Measurements from ENCODE around the gene KCTD21.

Gene KCTD21

DNA sequence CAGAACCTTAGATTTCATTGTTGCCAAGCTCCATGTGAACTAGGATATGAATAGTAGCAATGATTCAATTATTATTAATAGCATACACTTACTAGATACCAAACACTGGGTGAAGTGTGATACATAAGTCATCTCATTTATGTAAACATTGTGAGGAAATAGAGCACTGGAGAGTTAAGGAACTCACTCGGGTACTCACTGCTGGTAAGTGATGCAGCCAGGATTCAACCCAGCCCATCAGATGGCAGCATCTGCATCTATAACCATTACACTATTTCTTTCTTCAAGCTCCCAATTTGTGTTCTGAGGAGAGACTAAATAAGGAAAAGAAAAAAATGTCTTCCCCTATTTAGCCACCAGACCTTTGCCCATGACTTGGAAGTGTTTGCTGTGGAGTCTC lies 38.8 kb downstream of the KCTD21 start:
- H3K9me3 ChIP-seq (ENCODE audit: insufficient read depth, low read length): no peaks in the 10 kb centered on the region
- H3F3A ChIP-seq (ENCODE audit: insufficient read depth): no peaks in the 10 kb centered on the region
- H4K20me1 ChIP-seq (ENCODE audit: low read depth, low read length): no peaks in the 10 kb centered on the region
- no peaks in the 10 kb centered on the region for H3K36me3 ChIP-seq (ENCODE audit: low read length)
- TF ChIP-seq, protein P1, sequence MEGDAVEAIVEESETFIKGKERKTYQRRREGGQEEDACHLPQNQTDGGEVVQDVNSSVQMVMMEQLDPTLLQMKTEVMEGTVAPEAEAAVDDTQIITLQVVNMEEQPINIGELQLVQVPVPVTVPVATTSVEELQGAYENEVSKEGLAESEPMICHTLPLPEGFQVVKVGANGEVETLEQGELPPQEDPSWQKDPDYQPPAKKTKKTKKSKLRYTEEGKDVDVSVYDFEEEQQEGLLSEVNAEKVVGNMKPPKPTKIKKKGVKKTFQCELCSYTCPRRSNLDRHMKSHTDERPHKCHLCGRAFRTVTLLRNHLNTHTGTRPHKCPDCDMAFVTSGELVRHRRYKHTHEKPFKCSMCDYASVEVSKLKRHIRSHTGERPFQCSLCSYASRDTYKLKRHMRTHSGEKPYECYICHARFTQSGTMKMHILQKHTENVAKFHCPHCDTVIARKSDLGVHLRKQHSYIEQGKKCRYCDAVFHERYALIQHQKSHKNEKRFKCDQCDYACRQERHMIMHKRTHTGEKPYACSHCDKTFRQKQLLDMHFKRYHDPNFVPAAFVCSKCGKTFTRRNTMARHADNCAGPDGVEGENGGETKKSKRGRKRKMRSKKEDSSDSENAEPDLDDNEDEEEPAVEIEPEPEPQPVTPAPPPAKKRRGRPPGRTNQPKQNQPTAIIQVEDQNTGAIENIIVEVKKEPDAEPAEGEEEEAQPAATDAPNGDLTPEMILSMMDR (IDR thresholded peaks at IDR 0.05; ENCODE audit: insufficient read depth, low read length, poor library complexity, severe bottlenecking): no peak
- TF ChIP-seq EZH2phosphoT487 (conservative IDR thresholded peaks at IDR 0.05; ENCODE audit: low read length): no peak
- H3K27ac ChIP-seq (ENCODE audit: low read depth, low read length): no peak overlapping the region
- H3K9ac ChIP-seq (ENCODE audit: low read length): no peak overlapping the region
- no peaks in the 10 kb centered on the region for H3K79me2 ChIP-seq (ENCODE audit: insufficient read depth, low read length)
- no peaks in the 10 kb centered on the region for H3K9me2 ChIP-seq (replicated peaks; ENCODE audit: insufficient read depth, low read length)
- no peak overlapping the region for H2AFZ ChIP-seq (ENCODE audit: low read depth, low read length, severe bottlenecking)
- H3K27me3 ChIP-seq (ENCODE audit: low read length): no peaks in the 10 kb centered on the region
- no peak overlapping the region for H3K4me2 ChIP-seq (ENCODE audit: low read depth, low read length, poor library complexity, severe bottlenecking)
- no peak overlapping the region for H3K4me3 ChIP-seq (ENCODE audit: insufficient read depth, low read length, poor library complexity, severe bottlenecking)

DNA sequence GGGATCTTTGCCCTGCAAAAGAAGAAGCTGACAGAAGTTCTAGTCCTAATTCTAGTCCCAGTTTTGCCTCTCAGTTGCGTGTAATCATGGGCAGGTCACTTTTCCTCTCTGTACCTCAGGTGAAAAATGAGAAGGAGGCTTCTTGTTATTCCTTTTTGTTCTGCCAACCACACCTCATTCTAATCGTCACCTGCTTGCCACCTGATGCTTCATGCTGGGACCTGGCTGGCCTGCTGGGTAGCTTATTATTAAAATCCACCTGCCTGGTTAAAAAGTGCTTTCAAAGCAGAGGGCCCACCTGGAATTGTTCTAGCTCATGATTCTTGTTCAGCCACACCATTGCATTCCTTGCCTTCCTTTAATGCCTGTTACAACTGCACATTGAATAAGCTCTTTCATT lies 40.6 kb downstream of the KCTD21 start:
- Histone ChIP-seq H3K36me3 (ENCODE audit: low read length) (no peaks in the 10 kb centered on the region), H3K9ac (ENCODE audit: low read length) (no peak overlapping the region)
- TF ChIP-seq EZH2phosphoT487 (conservative IDR thresholded peaks at IDR 0.05; ENCODE audit: low read length): no peak
- TF ChIP-seq, protein P1 (IDR thresholded peaks at IDR 0.05; ENCODE audit: insufficient read depth, low read length, poor library complexity, severe bottlenecking): no peak

DNA sequence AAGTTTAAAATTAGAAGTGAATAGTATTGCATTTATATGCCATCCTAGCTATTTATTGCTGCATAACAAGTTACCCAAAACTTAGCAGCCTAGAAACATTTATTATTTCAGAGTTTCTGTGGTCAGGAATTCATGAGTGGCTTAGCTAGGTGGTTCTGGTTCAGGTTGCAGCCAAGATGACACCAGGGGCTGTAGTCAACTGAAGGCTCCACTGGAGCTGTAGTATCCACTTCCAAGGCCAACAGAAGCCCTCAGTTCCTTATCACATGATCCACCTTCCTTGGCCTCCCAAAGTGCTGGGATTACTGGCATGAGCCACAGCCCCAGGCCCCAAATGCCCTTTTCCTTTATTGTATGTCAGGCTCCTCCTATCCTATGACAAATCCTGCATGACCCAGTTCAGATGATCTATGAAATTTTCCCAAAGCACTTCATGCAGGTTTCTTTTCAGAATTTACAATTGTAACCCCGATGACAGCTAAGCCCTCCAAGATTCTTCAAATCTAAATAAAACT lies 42.9 kb downstream of the KCTD21 start:
- Histone ChIP-seq H3F3A (ENCODE audit: insufficient read depth) (no peaks in the 10 kb centered on the region), H3K9me3 (ENCODE audit: insufficient read depth, low read length) (no peaks in the 10 kb centered on the region), H3K36me3 (ENCODE audit: low read length) (no peaks in the 10 kb centered on the region), H3K4me2 (ENCODE audit: low read depth, low read length, poor library complexity, severe bottlenecking) (no peak overlapping the region), H3K79me2 (ENCODE audit: insufficient read depth, low read length) (no peaks in the 10 kb centered on the region), H4K20me1 (ENCODE audit: low read depth, low read length) (no peaks in the 10 kb centered on the region), H3K27me3 (ENCODE audit: low read length) (no peaks in the 10 kb centered on the region), H3K9me2 (replicated peaks; ENCODE audit: insufficient read depth, low read length) (no peaks in the 10 kb centered on the region), H3K9ac (ENCODE audit: low read length) (no peak overlapping the region), H3K4me3 (ENCODE audit: insufficient read depth, low read length, poor library complexity, severe bottlenecking) (no peak overlapping the region), H2AFZ (ENCODE audit: low read depth, low read length, severe bottlenecking) (no peak overlapping the region), H3K27ac (ENCODE audit: low read depth, low read length) (no peak overlapping the region)
- no peak for TF ChIP-seq EZH2phosphoT487 (conservative IDR thresholded peaks at IDR 0.05; ENCODE audit: low read length)
- TF ChIP-seq, protein P1 (IDR thresholded peaks at IDR 0.05; ENCODE audit: insufficient read depth, low read length, poor library complexity, severe bottlenecking): no peak

More for the DNA sequence above, 40.6 kb downstream of the KCTD21 start:
- Histone ChIP-seq H3K27me3 (ENCODE audit: low read length) (no peaks in the 10 kb centered on the region), H3K27ac (ENCODE audit: low read depth, low read length) (no peak overlapping the region), H2AFZ (ENCODE audit: low read depth, low read length, severe bottlenecking) (no peak overlapping the region), H3K9me2 (replicated peaks; ENCODE audit: insufficient read depth, low read length) (no peaks in the 10 kb centered on the region), H3F3A (ENCODE audit: insufficient read depth) (no peaks in the 10 kb centered on the region), H3K9me3 (ENCODE audit: insufficient read depth, low read length) (no peaks in the 10 kb centered on the region), H4K20me1 (ENCODE audit: low read depth, low read length) (no peaks in the 10 kb centered on the region), H3K79me2 (ENCODE audit: insufficient read depth, low read length) (no peaks in the 10 kb centered on the region), H3K4me3 (ENCODE audit: insufficient read depth, low read length, poor library complexity, severe bottlenecking) (no peak overlapping the region), H3K4me2 (ENCODE audit: low read depth, low read length, poor library complexity, severe bottlenecking) (no peak overlapping the region)
